Inflammatory macrophage treated with lipopolysaccharide for 1 hour (primary cell): ENCODE data around the gene PROC.

Experiments
- DNase-seq, 2 donors: peaks; one replicate each; pipeline ENCODE4 v3.0.0-alpha.2; 2020 to 2022

PROC gene

DNA sequence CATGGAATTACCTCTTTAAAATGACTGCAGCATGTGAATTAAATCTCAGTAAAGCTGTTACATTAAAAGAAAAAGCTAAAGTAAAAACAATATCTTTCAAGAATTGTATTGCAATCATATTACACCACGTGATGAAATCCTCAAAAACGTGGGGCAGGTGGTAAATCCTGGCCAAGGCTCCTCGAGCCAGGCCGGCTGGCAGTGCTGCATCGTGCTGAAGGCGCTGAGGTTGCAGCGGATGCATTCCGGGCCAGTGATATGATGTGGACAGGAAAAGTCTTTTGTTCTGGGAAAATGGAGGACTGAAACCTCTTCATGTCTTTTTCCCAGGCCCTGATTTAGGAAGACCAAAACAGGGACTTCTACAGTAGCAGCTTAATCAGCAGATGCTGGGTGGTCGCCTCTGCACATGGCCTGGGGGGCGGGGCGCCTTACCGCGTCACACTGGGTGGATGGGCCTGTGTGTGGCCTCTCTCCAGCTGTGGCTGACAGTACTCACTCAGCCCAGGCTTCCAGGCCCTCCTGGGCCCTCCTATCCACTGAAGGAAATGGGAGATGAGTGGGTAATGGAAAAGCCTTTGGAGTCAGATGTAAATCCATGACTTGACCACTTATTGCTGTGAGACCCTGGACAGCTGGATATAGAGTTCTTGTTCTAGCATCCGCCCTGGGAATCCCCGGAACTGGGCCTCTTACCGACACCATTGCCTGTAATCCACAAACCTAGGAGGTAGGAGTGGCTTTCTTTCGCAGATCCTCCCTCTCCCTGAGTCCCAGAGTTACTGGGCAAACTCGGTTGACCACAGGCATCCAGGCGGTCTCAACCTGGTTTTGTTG, 45.1 kb downstream of the PROC start:
- DNase-seq: no peak

DNA sequence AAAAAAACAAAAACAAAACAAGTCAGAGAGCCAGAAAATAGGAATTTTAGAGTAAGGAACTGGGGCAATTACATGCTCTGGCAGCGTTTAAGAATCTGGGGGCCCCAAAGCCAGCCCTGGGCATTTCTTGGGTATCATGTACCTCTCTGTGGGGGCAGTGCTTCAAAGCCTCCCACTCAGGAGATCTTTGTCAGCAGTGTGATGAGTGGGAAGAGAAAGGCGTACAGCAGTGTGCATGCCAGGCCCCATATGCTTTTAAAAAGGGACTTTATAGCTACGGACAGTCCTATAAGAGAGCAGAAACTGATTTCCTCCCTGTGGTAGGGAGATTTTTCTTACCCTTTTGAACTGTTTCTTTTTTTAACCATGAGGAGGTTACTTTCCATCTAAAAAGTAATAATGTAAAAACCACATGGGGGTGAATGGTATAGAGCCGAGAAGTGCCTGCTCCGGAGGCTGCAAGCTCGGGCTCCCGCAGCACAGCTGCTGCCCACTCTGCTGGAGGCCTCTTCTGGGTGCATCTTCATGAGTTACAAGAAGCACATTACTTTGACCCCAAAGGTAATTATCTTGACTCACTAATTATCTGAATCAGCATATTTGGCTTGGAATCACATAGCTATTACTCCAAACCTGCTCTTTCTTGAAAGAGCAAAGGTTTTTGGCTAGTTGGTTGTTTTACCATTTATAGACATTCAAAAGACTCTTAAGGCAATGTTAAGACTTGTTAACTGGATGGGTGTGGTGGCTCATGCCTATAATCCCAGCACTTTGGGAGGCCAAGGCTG, 46.4 kb downstream of the PROC start:
- DNase-seq: no peak

DNA sequence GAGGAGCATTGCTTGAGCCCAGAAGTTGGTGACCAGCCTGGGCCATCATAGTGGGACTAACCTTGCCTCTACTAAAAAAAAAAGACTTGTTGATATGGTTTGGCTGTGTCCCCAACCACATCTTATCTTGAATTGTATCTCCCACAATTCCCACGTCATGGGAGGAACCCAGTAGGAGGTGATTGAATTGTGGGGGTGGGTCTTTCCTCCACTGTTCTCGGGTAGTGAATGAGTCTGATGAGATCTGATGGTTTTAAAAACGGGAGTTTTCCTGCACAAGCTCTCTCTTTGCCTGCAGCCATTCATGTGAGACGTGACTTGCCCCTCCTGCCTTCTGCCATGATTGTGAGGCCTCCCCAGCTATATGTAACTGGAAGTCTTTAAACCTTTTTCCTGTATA, 47.0 kb downstream of the PROC start:
- no peak for DNase-seq

DNA sequence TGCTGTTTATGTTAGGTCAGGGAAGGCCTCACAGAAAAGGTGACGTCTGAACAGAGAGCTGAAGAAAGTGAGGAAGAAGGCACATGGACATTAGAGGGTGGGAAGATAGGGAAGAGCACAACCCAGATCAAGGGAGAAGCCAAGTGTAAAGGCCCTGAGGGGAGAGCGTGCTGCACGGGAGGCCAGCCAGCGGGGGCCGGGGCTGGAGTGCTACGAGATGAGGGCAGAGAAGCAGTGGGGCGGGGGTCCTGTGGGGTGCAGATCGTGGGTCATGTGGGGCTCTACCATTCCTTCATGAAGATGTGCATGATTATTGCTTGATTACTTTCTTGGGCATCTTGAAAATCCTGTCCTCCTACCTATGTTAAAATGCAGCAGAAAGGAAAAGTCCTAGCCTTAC, 50.8 kb downstream of the PROC start:
- DNase-seq: no peak

DNA sequence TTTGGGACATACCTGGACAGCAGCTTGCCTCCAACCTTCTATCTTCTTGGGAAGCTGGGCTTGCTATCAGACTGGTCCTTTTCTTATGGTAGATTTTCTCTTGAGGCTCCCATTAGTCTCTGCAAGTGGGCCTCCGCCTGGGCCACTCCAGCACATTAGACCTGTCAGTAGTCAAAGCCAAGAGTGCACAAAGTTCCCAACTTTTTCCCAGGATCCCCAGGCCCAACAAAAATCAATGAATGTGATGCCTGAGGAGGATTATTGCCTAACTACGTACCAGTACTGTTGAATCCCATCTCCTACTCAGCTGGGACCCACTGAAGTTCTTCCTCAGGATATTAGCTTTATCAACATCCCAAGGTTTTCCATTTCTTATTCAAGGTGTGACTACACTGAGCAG, 51.7 kb downstream of the PROC start:
- DNase-seq: no peak

DNA sequence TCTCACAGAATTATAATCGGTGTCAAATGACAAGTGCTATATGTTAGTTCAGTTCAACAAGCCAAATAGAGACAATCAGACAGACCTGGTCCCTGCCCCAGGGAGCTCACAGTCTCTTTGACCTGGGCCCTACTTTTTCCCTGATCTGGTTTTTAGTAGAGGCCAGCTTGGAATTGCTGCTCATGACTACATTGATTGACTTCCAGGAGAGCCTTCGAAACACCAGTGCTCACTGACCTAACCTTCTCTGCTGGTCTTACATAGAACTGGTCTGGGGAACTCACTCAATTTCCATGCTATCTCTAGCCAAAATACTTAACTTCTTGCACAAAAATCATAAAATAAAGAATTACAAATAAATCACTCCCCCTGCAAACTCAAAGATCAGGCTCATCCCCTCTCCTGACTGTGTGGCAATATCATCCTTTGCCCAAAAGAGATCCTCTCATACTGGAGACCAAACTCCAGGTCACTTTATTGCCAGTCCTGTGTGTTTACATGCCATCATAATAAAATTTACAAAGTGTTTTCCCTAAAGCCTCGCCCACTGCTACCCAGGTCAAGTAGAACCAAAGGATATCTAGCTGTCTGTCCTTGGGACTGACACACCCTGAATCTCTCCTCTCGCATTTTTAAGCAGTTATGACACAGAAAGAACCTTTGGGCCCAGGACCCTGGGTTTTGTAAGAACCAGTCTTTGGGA, 53.2 kb downstream of the PROC start:
- no peak for DNase-seq

DNA sequence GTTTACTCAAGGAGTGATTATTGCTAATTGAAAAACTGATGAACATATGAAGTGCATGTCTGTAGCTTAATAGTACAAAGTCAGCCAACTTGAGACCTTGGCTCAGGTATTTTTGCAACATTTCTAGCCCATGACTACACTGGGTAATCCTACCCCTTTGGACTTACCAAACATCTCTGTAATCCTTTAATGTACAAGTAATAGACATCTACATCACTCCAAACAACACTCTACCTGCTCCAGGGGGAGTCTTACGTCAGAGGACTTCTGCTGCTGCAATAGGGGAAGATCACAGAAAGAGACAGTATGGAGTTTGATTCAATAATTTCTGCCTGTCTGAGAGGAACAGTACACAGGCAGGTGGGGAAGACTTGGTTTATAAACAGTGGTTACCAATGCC, 54.0 kb downstream of the PROC start:
- no peak for DNase-seq

DNA sequence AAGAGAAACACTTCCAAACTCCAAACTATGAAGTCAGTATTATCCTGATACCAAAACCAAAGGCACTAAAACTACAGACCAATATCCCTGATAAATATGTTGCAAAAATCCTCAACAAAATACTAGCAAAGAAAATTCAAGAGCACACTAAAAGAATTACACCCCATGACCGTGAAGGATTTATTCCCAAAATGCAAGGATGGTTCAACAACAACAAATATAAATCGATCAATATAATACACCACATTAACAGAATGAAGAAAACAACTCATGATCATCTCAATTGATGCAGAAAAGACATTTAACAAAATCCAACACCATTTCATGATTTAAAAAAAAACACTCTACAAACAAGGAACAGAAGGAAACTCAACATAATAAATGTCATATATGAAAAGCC, 57.6 kb downstream of the PROC start:
- no peak for DNase-seq
